PC-3 (cell line): ENCODE data around the gene SEMA4F.

Experiments used
- EZH2 ChIP-seq: fragments of 300-600 bp; sonication (generic); IDR thresholded peaks from one replicate; pipeline ENCODE4 v1.6.1; 2017; ENCODE audit warnings: antibody characterized with exemption, mild to moderate bottlenecking, low read length; ENCODE audit not compliant: unreplicated experiment
- TF ChIP-seq, protein P1 (sequence below): fragments of 300-600 bp; sonication (generic); conservative IDR thresholded peaks from 2 replicates; pipeline ENCODE4 v1.5.1; 2017; ENCODE audit warnings: antibody characterized with exemption, low read depth, mild to moderate bottlenecking, low read length

DNA sequence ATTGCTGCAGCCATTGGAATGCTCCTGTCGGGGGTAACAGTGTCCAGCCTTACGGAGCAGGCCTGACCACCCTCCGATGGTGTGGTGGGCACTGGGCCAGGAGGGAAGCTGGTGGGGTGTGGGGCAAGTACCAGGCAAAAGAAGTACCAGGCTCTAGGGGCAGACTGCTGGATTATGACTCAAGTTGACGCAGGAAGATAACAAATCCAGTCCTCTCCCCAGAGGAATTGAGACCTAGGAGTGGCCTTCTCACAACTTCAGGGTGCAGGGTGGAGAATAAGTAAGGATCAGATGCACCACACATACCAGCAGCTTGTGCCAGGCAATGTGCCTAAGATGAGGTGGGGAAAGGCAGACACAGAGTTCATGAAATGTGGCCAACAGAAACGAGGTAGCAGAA, 37.9 kb downstream of the SEMA4F start:
- TF ChIP-seq, protein P1, sequence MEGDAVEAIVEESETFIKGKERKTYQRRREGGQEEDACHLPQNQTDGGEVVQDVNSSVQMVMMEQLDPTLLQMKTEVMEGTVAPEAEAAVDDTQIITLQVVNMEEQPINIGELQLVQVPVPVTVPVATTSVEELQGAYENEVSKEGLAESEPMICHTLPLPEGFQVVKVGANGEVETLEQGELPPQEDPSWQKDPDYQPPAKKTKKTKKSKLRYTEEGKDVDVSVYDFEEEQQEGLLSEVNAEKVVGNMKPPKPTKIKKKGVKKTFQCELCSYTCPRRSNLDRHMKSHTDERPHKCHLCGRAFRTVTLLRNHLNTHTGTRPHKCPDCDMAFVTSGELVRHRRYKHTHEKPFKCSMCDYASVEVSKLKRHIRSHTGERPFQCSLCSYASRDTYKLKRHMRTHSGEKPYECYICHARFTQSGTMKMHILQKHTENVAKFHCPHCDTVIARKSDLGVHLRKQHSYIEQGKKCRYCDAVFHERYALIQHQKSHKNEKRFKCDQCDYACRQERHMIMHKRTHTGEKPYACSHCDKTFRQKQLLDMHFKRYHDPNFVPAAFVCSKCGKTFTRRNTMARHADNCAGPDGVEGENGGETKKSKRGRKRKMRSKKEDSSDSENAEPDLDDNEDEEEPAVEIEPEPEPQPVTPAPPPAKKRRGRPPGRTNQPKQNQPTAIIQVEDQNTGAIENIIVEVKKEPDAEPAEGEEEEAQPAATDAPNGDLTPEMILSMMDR, result no peak
- no peak for TF ChIP-seq EZH2
